Activated naive CD4-positive, alpha-beta T cell treated with anti-CD3 and anti-CD28 coated beads for 36 hours (primary cell): ENCODE measurements around the gene COX19. TPM values are rescaled to one million over a fixed set of nuclear protein-coding genes. Genes with fewer than 3 reads are reported as not detected.

Experiments
- CTCF ChIA-PET: fragments of 350-600 bp; sonication (Branson Sonifier 250); formaldehyde crosslinking; loops from one replicate; lab custom pipeline; 2021; ENCODE audit warnings: antibody characterized with exemption; lab: Charles Lee
- DNase-seq: peaks from one replicate; pipeline ENCODE4 v3.0.0-alpha.2; 2020
- H3K27ac Mint-ChIP-seq: one replicate; pipeline ENCODE4 v1.8.0; 2021; ENCODE audit warnings: mild to moderate bottlenecking, mixed read lengths
- H3K27me3 Mint-ChIP-seq: one replicate; pipeline ENCODE4 v1.8.0; 2021; ENCODE audit warnings: low read depth, mixed read lengths
- H3K36me3 Mint-ChIP-seq: one replicate; pipeline ENCODE4 v1.8.0; 2021; ENCODE audit warnings: low read depth, mixed read lengths
- H3K4me1 Mint-ChIP-seq: one replicate; pipeline ENCODE4 v1.8.0; 2021; ENCODE audit warnings: low read depth, mixed read lengths
- H3K4me3 Mint-ChIP-seq: one replicate; pipeline ENCODE4 v1.8.0; 2021; ENCODE audit warnings: mild to moderate bottlenecking, moderate library complexity, mixed read lengths
- H3K9me3 Mint-ChIP-seq: one replicate; pipeline ENCODE4 v1.8.0; 2021; ENCODE audit warnings: mixed read lengths
- intact Hi-C: fragments of 100-400 bp; cut with micrococcal nuclease; formaldehyde crosslinking; loops from one replicate; pipeline ENCODE4 v1.15.1; 2023
- total RNA-seq, 2 experiments: library from RNA; stranded (reverse); gene quantifications; one replicate each; pipeline ENCODE4 v1.2.3, GENCODE V29; 2021

The COX19 gene
- total RNA-seq, 2 experiments from 2014 or later, result 12.6 to 15.2 TPM

- Mint-ChIP-seq H3K9me3 (peaks cover 1% of the 10 kb centered on the region), H3K4me3 (no peak overlapping the region), H3K36me3 (no peaks in the 10 kb centered on the region), H3K4me1 (peaks cover 3% of the 10 kb centered on the region), H3K27ac (no peak overlapping the region), H3K27me3 (peaks cover 8% of the 10 kb centered on the region)
- CTCF ChIA-PET, result no interaction called here
- intact Hi-C loops, result no loop called here
- DNase-seq, result no peak
These were observed 16.8 kb downstream of the COX19 start for GRCh38 chr7:958221-959200.

- intact Hi-C loops, result no loop called here
- H3K4me1 Mint-ChIP-seq, result no peaks in the 10 kb centered on the region
- H3K27me3 Mint-ChIP-seq, result peaks cover 7% of the 10 kb centered on the region
- H3K27ac Mint-ChIP-seq, result no peak overlapping the region
- no peak overlapping the region for H3K4me3 Mint-ChIP-seq
- CTCF ChIA-PET, result interaction anchor here (2.7 kb wide), 1 partner anchor 49 kb away, joined by 19 read pairs; no protein-coding TSS in a partner anchor
- no peaks in the 10 kb centered on the region for H3K36me3 Mint-ChIP-seq
- DNase-seq, result no peak
- H3K9me3 Mint-ChIP-seq, result peaks cover 1% of the 10 kb centered on the region
These were observed 17.7 kb downstream of the COX19 start for GRCh38 chr7:957418-958220.

DNA sequence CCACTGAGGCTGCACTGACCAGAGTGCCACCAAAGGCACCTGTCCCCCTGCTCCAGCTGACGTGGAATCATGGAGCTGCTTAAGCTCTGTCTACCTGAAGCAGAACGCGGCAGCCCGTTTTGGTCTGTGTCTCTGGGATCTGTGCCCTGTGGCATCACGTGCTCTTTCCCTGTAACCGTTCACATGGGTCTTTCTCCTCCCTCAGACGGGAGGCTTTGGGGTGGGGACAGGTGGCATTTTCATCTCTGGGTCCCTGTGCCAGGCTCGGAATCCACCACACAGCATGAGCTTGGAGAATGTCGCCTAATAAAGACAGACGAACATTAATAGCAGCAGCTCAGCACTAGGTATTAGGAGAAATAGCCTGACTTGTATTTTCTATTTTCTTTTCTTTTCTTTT, 19.3 kb downstream of the COX19 start:
- no peaks in the 10 kb centered on the region for H3K36me3 Mint-ChIP-seq
- H3K27ac Mint-ChIP-seq, result no peak overlapping the region
- intact Hi-C loops, result no loop called here
- CTCF ChIA-PET, result interaction anchor here (0.6 to 2.7 kb wide), 2 partner anchors 47 to 134 kb away, joined by 3 to 19 read pairs; no protein-coding TSS in a partner anchor
- H3K4me1 Mint-ChIP-seq, result no peaks in the 10 kb centered on the region
- H3K4me3 Mint-ChIP-seq, result peak overlapping the region; percentile 32
- peaks cover 7% of the 10 kb centered on the region for H3K27me3 Mint-ChIP-seq
- DNase-seq, result no peak
- H3K9me3 Mint-ChIP-seq, result no peaks in the 10 kb centered on the region

DNA sequence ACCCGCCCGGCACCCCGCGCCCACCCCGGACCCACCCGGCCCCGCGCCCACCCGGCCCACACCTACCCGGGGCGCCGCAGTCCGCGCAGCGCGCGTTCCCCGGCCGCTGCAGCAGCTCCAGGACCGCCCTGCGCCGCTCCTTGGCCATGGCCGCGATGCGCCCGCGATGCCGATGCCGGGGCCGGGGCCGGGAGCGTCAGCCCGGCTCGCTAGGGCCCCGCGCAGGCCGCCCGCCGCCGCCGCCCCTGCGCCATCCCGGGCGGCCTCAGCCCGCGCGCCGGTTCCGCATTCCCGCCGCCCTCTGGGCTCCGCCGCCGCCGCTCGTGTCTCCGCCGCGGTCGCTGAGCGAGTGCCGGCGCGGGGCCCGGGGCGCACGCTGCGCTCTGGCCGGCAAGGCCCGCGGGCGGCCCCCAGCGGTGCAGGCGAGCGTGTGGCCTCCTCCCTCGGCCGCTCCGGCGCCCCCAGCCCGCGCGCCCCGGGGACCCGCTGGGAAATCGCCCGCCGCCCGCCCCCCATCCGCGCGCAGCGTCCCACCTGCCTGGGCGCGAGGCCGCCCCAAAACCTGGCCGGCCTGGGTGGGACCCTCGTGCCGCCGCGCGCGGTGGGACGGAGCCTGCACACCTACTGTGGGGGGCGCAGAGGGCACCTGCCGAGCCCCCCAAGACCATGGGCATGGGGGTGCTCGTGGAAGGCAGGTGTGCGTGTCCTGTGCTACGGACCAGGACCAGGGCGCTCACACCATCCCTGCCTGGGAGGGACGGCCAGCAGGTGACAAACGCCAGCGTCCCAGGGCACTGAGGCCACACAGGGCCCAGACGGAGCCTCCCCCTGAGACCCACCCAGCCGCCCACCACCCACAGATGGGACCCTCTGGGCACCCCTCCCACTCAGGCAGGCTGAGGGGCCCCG, 20.8 kb downstream of the COX19 start, which contains the start of gene ADAP1:
Gene ADAP1 (minus strand): TSS at position 351 of the 909 bp plus-strand sequence. CDS start 203 bp downstream, at position 148.
- H3K4me1 Mint-ChIP-seq, result no peaks in the 10 kb centered on the region
- peaks cover 7% of the 10 kb centered on the region for H3K27me3 Mint-ChIP-seq
- CTCF ChIA-PET, result interaction anchor here (0.6 to 2.7 kb wide), 4 partner anchors 9 to 89 kb away, joined by 4 to 19 read pairs (median 4); no protein-coding TSS in a partner anchor
- peak; percentile 54 for DNase-seq
- no peak within 1 kb of the TSS for H3K27ac Mint-ChIP-seq
- intact Hi-C loops, result loop anchor here (1.0 kb wide), 2 partner anchors 46 to 168 kb away; no protein-coding TSS in a partner anchor
- peak within 1 kb of the TSS; percentile 49 for H3K4me3 Mint-ChIP-seq
- no peaks in the 10 kb centered on the region for H3K9me3 Mint-ChIP-seq
- no peaks in the 10 kb centered on the region for H3K36me3 Mint-ChIP-seq

- Mint-ChIP-seq H3K36me3 (no peaks in the 10 kb centered on the region), H3K27me3 (peaks cover 7% of the 10 kb centered on the region), H3K4me3 (peak overlapping the region; percentile 49), H3K27ac (no peak overlapping the region), H3K9me3 (no peaks in the 10 kb centered on the region), H3K4me1 (no peaks in the 10 kb centered on the region)
- DNase-seq, result no peak
- intact Hi-C loops, result loop anchor here (1.0 kb wide), 2 partner anchors 45 to 167 kb away; no protein-coding TSS in a partner anchor
- CTCF ChIA-PET, result interaction anchor here (0.6 to 1.6 kb wide), 5 partner anchors 9 to 90 kb away, joined by 3 to 7 read pairs (median 4); no protein-coding TSS in a partner anchor
These were observed 21.6 kb downstream of the COX19 start for GRCh38 chr7:953547-954327.

DNA sequence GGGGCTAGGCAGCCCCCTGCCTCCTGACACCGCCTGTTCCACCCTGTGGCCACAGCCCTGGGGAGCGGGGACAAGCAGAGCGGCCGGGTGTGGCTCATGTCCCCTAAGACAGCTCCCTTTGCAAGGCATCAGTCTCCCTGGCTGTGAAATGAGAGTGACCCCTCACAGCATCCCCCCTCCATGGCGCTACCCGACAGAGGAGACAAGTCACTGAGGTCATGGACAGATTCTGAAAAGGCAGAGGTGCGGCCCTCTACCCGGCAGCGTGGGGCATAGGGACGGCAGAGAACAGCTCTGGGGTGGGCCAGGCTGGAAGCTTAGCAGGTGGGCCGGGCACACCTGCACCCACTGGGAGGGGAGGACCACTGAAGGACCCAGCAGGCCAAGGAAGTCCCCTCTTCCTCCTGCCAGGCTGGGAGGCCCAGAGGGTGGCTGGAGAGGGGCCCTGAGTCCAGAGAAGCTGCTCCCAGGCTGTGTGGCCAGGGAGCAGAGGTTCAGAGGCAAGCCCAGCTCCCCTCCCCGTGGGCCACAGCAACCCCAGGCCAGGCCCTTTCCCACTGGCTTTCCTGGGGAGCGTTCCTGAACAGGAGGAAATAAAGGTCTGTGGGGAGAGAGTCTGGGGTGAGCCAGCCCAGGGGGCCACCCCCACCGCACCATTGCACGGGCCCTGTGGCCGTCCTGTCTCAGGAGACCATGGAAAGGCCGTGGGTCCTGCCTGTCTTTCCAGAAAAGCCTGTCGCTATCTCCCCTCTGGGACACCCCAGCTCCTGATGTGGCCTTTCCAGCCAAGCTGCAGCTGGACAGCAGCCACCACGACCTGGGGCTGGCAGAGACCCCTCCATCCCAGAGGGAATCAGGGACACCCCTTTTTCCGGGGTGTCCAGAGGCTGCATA, 22.6 kb downstream of the COX19 start:
- intact Hi-C loops, result no loop called here
- Mint-ChIP-seq H3K27ac (no peak overlapping the region), H3K27me3 (peaks cover 7% of the 10 kb centered on the region), H3K36me3 (no peaks in the 10 kb centered on the region), H3K4me1 (no peaks in the 10 kb centered on the region), H3K9me3 (no peaks in the 10 kb centered on the region), H3K4me3 (peak overlapping the region; percentile 52)
- CTCF ChIA-PET, result interaction anchor here (0.7 to 1.6 kb wide), 3 partner anchors 14 to 44 kb away, joined by 3 to 7 read pairs (median 3); no protein-coding TSS in a partner anchor
- DNase-seq, result no peak

DNA sequence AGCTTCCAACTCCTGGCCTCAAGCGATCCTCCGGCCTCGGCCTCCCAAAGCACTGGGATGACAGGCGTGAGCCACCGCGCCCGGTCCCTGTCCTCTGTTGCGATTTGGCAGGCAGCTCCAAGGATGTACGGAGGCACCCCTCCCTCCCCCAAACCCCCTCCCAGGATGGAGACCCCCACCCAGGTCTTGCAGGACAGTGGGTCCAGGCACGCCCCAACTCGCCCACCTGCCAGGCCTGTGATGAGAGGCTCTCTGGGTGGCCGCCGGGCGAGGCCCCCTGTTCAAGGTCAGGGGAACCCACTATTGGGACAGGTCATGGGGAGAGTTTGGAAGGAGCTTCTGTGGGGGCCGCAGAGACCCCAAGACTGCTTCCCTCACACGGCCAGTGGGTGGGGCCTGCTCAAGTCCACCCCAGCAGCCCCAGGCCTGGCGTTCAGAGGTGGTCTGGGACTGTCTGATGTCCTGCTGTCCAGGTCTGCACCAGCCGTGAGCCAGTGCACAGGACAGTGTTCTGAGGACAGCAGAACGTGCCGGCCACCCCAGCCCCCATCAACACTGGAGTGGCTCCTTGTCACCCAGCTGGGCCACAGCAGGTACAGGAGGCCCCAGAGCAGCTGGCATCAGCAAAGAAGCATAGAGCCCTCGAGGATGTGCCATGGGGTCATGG, 23.3 kb downstream of the COX19 start:
- no peak for DNase-seq
- Mint-ChIP-seq H3K9me3 (no peaks in the 10 kb centered on the region), H3K27me3 (peaks cover 7% of the 10 kb centered on the region), H3K4me3 (peak overlapping the region; percentile 52), H3K36me3 (no peaks in the 10 kb centered on the region), H3K27ac (no peak overlapping the region), H3K4me1 (no peaks in the 10 kb centered on the region)
- intact Hi-C loops, result no loop called here
- CTCF ChIA-PET, result interaction anchor here (0.6 to 1.6 kb wide), 3 partner anchors 11 to 43 kb away, joined by 3 to 7 read pairs (median 3); no protein-coding TSS in a partner anchor

DNA sequence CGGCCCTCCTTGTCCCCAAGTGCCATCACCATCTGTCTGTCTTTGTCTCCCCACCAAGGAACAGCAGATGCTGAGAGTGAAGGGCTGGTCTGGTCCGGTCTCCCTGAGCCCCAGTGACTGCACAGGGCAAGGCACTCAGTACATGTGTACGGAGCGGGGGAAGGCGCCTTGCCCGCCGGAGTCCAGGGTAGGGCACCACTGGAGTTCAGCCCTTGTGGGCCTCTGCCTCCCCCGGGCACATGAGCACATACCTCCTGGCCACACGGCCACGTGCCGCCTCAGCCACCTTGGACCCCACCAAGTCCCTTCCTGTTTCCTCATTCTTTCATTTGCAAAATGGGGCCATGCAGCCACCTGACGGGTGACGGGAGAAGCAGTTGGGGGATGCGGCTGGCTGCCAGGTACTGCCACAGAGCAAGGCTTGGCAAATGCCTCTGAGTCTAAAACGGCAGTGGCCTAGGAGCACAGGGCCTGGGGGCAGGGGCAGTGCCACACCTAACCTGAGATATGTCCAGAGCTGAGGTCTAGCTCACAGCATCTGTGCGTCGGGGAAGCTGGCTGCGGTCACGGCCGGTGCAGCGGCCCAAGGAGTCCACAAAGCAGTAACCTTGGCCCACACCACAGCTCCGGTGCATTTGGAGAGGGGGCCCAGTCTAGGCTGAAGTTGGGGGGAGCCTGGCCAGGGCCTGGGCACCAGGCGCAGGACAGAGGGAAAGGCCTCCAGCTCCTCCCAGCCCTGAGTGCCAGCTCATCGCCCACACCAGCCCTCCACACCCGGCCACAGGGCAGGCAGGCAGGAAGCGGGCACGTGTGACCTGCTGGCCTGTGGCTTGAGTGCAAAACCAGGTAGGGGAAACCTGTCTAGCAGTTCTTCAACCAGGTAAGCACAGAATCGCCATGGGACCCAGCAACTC, 26.1 kb downstream of the COX19 start:
- Mint-ChIP-seq H3K36me3 (no peaks in the 10 kb centered on the region), H3K4me3 (no peak overlapping the region), H3K4me1 (no peaks in the 10 kb centered on the region), H3K9me3 (no peaks in the 10 kb centered on the region), H3K27ac (no peak overlapping the region), H3K27me3 (no peaks in the 10 kb centered on the region)
- CTCF ChIA-PET, result no interaction called here
- intact Hi-C loops, result no loop called here
- no peak for DNase-seq
